Measurements from ENCODE around the gene CHAD.

The CHAD gene

GRCh38 chr17:50460831-50461526 is 7.7 kb downstream of the CHAD start:
- TF ChIP-seq EZH2 (optimal IDR thresholded peaks at IDR 0.05; ENCODE audit: low read depth, low read length): no peak
- no peak for TF ChIP-seq EZH2phosphoT487 (IDR thresholded peaks at IDR 0.05; ENCODE audit: low read length)
- TF ChIP-seq, protein P1, sequence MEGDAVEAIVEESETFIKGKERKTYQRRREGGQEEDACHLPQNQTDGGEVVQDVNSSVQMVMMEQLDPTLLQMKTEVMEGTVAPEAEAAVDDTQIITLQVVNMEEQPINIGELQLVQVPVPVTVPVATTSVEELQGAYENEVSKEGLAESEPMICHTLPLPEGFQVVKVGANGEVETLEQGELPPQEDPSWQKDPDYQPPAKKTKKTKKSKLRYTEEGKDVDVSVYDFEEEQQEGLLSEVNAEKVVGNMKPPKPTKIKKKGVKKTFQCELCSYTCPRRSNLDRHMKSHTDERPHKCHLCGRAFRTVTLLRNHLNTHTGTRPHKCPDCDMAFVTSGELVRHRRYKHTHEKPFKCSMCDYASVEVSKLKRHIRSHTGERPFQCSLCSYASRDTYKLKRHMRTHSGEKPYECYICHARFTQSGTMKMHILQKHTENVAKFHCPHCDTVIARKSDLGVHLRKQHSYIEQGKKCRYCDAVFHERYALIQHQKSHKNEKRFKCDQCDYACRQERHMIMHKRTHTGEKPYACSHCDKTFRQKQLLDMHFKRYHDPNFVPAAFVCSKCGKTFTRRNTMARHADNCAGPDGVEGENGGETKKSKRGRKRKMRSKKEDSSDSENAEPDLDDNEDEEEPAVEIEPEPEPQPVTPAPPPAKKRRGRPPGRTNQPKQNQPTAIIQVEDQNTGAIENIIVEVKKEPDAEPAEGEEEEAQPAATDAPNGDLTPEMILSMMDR (IDR thresholded peaks at IDR 0.05; ENCODE audit: low read length): no peak
- Histone ChIP-seq H3K27ac (ENCODE audit: low read length) (no peak overlapping the region), H3K9me2 (replicated peaks; ENCODE audit: insufficient read depth, low read length) (no peaks in the 10 kb centered on the region), H3K27me3 (replicated peaks; ENCODE audit: insufficient read depth, low read length) (no peaks in the 10 kb centered on the region), H3K4me1 (ENCODE audit: low read length) (no peaks in the 10 kb centered on the region), H3K4me2 (ENCODE audit: low read depth, low read length) (no peak overlapping the region), H2AFZ (ENCODE audit: low read length) (no peak overlapping the region), H3K36me3 (replicated peaks; ENCODE audit: insufficient read depth, low read length) (no peaks in the 10 kb centered on the region), H3K9me3 (replicated peaks; ENCODE audit: insufficient read depth, low read length) (no peaks in the 10 kb centered on the region), H3K4me3 (ENCODE audit: low read length) (no peak overlapping the region), H3F3A (ENCODE audit: insufficient read depth, low read length) (no peaks in the 10 kb centered on the region), H3K9ac (ENCODE audit: low read length) (no peak overlapping the region), H3K79me2 (ENCODE audit: low read length) (no peaks in the 10 kb centered on the region), H4K20me1 (ENCODE audit: insufficient read depth, low read length) (no peaks in the 10 kb centered on the region)
- DNase-seq: no peak

- Histone ChIP-seq H3K9me3 (replicated peaks; ENCODE audit: insufficient read depth, low read length) (no peaks in the 10 kb centered on the region), H4K20me1 (ENCODE audit: insufficient read depth, low read length) (no peaks in the 10 kb centered on the region), H3K36me3 (replicated peaks; ENCODE audit: insufficient read depth, low read length) (no peaks in the 10 kb centered on the region), H3K4me1 (ENCODE audit: low read length) (no peaks in the 10 kb centered on the region), H3K27me3 (replicated peaks; ENCODE audit: insufficient read depth, low read length) (no peaks in the 10 kb centered on the region), H3F3A (ENCODE audit: insufficient read depth, low read length) (no peaks in the 10 kb centered on the region), H3K9me2 (replicated peaks; ENCODE audit: insufficient read depth, low read length) (no peaks in the 10 kb centered on the region), H3K9ac (ENCODE audit: low read length) (no peak overlapping the region), H3K4me2 (ENCODE audit: low read depth, low read length) (no peak overlapping the region), H2AFZ (ENCODE audit: low read length) (no peak overlapping the region), H3K27ac (ENCODE audit: low read length) (no peak overlapping the region), H3K4me3 (ENCODE audit: low read length) (no peak overlapping the region), H3K79me2 (ENCODE audit: low read length) (no peaks in the 10 kb centered on the region)
- no peak for DNase-seq
- TF ChIP-seq EZH2 (optimal IDR thresholded peaks at IDR 0.05; ENCODE audit: low read depth, low read length) (no peak), EZH2phosphoT487 (IDR thresholded peaks at IDR 0.05; ENCODE audit: low read length) (no peak)
- TF ChIP-seq, protein P1 (IDR thresholded peaks at IDR 0.05; ENCODE audit: low read length): no peak
These were observed 8.9 kb downstream of the CHAD start for GRCh38 chr17:50459756-50460155.

DNA sequence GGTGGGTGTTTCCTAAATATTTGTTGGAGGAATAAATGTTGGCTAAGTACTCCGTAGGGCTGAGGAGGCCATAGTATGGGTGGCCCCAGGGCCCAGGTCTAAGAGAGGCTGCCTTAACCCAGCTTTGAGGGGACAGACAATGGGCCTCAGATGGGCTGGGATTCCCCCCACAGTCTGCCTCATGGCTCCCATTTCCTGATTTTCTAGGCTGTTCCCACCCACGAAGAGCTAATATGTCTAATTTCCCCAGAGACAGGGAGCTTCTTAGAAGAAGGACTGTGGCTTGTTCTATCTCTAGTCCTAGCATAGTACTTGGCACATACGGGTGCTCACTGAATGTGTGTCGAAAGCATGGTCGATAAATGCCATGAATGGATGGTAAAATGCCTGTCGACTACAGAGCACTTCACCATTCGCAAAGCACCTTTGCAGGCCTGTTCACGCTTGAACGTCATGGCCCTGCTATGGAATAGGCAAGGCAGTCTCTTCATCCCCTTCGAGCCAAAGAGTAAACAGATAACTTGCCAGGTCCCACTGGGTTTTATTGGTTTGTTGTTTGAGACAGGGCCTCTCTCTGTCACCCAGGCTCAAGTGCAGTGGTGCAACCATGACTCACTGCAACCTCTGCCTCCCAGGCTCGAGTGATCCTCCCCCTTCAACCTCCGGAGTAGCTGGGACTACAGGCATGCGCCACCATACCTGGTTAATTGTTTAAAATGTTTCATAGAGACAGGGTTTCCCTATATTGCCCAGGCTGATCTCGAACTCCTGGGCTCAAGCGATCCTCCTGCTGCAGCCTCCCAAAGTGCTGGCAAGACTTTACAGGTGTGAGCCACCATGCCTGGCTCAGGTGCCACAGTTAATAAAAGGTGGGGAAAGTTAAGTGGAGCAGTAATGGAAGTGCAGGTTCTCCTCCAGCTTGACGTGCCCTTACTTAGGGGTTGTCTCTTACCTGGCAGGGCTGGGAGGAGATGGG is 9.7 kb downstream of the CHAD start:
- H3K9me2 ChIP-seq (replicated peaks; ENCODE audit: insufficient read depth, low read length): no peaks in the 10 kb centered on the region
- no peaks in the 10 kb centered on the region for H3K79me2 ChIP-seq (ENCODE audit: low read length)
- no peak for DNase-seq
- no peak overlapping the region for H3K4me3 ChIP-seq (ENCODE audit: low read length)
- H3K27ac ChIP-seq (ENCODE audit: low read length): no peak overlapping the region
- TF ChIP-seq, protein P1 (IDR thresholded peaks at IDR 0.05; ENCODE audit: low read length): no peak
- TF ChIP-seq EZH2phosphoT487 (IDR thresholded peaks at IDR 0.05; ENCODE audit: low read length) (no peak), EZH2 (optimal IDR thresholded peaks at IDR 0.05; ENCODE audit: low read depth, low read length) (no peak)
- no peaks in the 10 kb centered on the region for H3F3A ChIP-seq (ENCODE audit: insufficient read depth, low read length)
- no peaks in the 10 kb centered on the region for H3K4me1 ChIP-seq (ENCODE audit: low read length)
- H4K20me1 ChIP-seq (ENCODE audit: insufficient read depth, low read length): no peaks in the 10 kb centered on the region
- no peaks in the 10 kb centered on the region for H3K36me3 ChIP-seq (replicated peaks; ENCODE audit: insufficient read depth, low read length)
- no peak overlapping the region for H2AFZ ChIP-seq (ENCODE audit: low read length)
- H3K9me3 ChIP-seq (replicated peaks; ENCODE audit: insufficient read depth, low read length): no peaks in the 10 kb centered on the region
- H3K27me3 ChIP-seq (replicated peaks; ENCODE audit: insufficient read depth, low read length): no peaks in the 10 kb centered on the region
- no peak overlapping the region for H3K4me2 ChIP-seq (ENCODE audit: low read depth, low read length)
- no peak overlapping the region for H3K9ac ChIP-seq (ENCODE audit: low read length)
